ENCODE data around the gene MDFIC.

GRCh38 chr7:114977277-114977676, 55.4 kb downstream of the MDFIC start:
- no peak for TF ChIP-seq ZNF274 (IDR thresholded peaks at IDR 0.05; ENCODE audit: low read depth, low read length)
- TF ChIP-seq YY1 (IDR thresholded peaks at IDR 0.05; ENCODE audit: insufficient read depth, insufficient read length) = no peak
- no peak for TF ChIP-seq SUZ12 (IDR thresholded peaks at IDR 0.05; ENCODE audit: extremely low read depth, insufficient read depth, insufficient read length)
